ENCODE data around the gene CPEB4.

Gene CPEB4

GRCh38 chr5:173920866-173921555 lies 32.9 kb downstream of the CPEB4 start:
- Histone ChIP-seq H3K4me2 (ENCODE audit: insufficient read depth, low read length, poor library complexity, severe bottlenecking) (no peak overlapping the region), H3K4ac (ENCODE audit: low read length) (no peak overlapping the region), H3K36me3 (replicated peaks in 1 of 2; ENCODE audit: control insufficient read depth in 2 of 2, insufficient read depth in 2 of 2, low read length in 2 of 2) (no peaks in the 10 kb centered on the region), H3K18ac (ENCODE audit: low read length) (peak overlapping the region; percentile 76), H3K4me1 (ENCODE audit: control insufficient read depth in 2 of 2, insufficient read depth in 1 of 2, low read depth in 1 of 2, low read length in 2 of 2) (peaks cover 11 to 16% of the 10 kb centered on the region in 2 donors), H2BK12ac (ENCODE audit: low read length) (no peak overlapping the region), H3K27ac (replicated peaks; ENCODE audit: low read length) (no peak overlapping the region), H2BK5ac (ENCODE audit: low read length) (no peak overlapping the region), H3K27me3 (ENCODE audit: control insufficient read depth in 3 of 3, insufficient read depth in 3 of 3, low read depth in 1 of 3, low read length in 3 of 3) (no peaks in the 10 kb centered on the region), H3K9ac (ENCODE audit: low read depth, low read length, poor library complexity) (no peak overlapping the region), H3K4me3 (ENCODE audit: low read length in 2 of 2) (no peak overlapping the region), H2AFZ (ENCODE audit: low read length) (no peak overlapping the region), H2BK120ac (ENCODE audit: low read depth, low read length) (no peak overlapping the region), H2BK15ac (ENCODE audit: low read length) (no peak overlapping the region), H3K79me1 (ENCODE audit: low read depth, low read length) (no peaks in the 10 kb centered on the region), H4K8ac (ENCODE audit: low read depth, low read length) (no peak overlapping the region), H3K23ac (ENCODE audit: low read depth, low read length, poor library complexity) (no peak overlapping the region), H3K9me3 (replicated peaks in 1 of 2; ENCODE audit: control insufficient read depth in 2 of 2, insufficient read depth in 1 of 2, low read depth in 1 of 2, low read length in 2 of 2) (no peaks in the 10 kb centered on the region), H3K14ac (ENCODE audit: low read length) (no peak overlapping the region), H2AK5ac (ENCODE audit: low read depth, low read length) (no peak overlapping the region), H4K91ac (ENCODE audit: low read depth, low read length, poor library complexity) (no peak overlapping the region)
- no CpG with 5 or more reads among the region's 3 CpGs for whole genome bisulfite sequencing, 2 donors (ENCODE audit: extremely low coverage in 2 of 2, insufficient read length in 2 of 2, insufficient replicate concordance in 1 of 2)
- DNase-seq (ENCODE audit: low spot score): no peak

DNA sequence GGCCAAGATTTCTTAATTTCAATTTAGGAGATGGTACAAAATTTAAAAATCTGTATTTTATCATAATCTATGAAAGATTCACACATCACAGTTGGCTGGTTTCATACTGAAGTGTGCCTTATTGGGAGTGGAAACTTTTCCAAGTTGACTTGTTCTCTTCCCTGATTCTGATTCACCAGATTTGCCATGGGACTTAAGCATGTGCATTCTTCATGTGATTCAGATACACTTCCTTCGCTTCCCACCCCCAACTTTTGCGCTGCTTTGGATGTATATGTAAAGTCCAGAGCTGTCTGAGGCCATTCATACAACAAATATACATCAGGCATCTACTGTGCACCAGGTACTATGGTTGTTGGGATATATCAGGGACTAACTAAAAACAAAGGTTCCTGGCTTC lies 34.4 kb downstream of the CPEB4 start:
- Histone ChIP-seq H3K23ac (ENCODE audit: low read depth, low read length, poor library complexity) (no peak overlapping the region), H2AFZ (ENCODE audit: low read length) (no peak overlapping the region), H2BK12ac (ENCODE audit: low read length) (no peak overlapping the region), H4K8ac (ENCODE audit: low read depth, low read length) (no peak overlapping the region), H2AK5ac (ENCODE audit: low read depth, low read length) (no peak overlapping the region), H3K27me3 (ENCODE audit: control insufficient read depth in 3 of 3, insufficient read depth in 3 of 3, low read depth in 1 of 3, low read length in 3 of 3) (no peaks in the 10 kb centered on the region), H3K14ac (ENCODE audit: low read length) (no peak overlapping the region), H2BK15ac (ENCODE audit: low read length) (no peak overlapping the region), H3K18ac (ENCODE audit: low read length) (no peak overlapping the region), H3K4me3 (ENCODE audit: low read length in 2 of 2) (no peak overlapping the region), H2BK5ac (ENCODE audit: low read length) (no peak overlapping the region), H3K4ac (ENCODE audit: low read length) (no peak overlapping the region), H3K27ac (replicated peaks; ENCODE audit: low read length) (no peak overlapping the region), H3K79me1 (ENCODE audit: low read depth, low read length) (no peaks in the 10 kb centered on the region), H3K9ac (ENCODE audit: low read depth, low read length, poor library complexity) (no peak overlapping the region), H3K4me1 (ENCODE audit: control insufficient read depth in 2 of 2, insufficient read depth in 1 of 2, low read depth in 1 of 2, low read length in 2 of 2) (peaks cover 11 to 16% of the 10 kb centered on the region in 2 donors), H4K91ac (ENCODE audit: low read depth, low read length, poor library complexity) (no peak overlapping the region), H3K9me3 (replicated peaks in 1 of 2; ENCODE audit: control insufficient read depth in 2 of 2, insufficient read depth in 1 of 2, low read depth in 1 of 2, low read length in 2 of 2) (no peaks in the 10 kb centered on the region), H2BK120ac (ENCODE audit: low read depth, low read length) (no peak overlapping the region), H3K4me2 (ENCODE audit: insufficient read depth, low read length, poor library complexity, severe bottlenecking) (no peak overlapping the region), H3K36me3 (replicated peaks in 1 of 2; ENCODE audit: control insufficient read depth in 2 of 2, insufficient read depth in 2 of 2, low read length in 2 of 2) (no peaks in the 10 kb centered on the region)
- WGBS, 2 donors (ENCODE audit: extremely low coverage in 2 of 2, insufficient read length in 2 of 2, insufficient replicate concordance in 1 of 2): no CpG with 5 or more reads among the region's 2 CpGs
- DNase-seq (ENCODE audit: low spot score): no peak

DNA sequence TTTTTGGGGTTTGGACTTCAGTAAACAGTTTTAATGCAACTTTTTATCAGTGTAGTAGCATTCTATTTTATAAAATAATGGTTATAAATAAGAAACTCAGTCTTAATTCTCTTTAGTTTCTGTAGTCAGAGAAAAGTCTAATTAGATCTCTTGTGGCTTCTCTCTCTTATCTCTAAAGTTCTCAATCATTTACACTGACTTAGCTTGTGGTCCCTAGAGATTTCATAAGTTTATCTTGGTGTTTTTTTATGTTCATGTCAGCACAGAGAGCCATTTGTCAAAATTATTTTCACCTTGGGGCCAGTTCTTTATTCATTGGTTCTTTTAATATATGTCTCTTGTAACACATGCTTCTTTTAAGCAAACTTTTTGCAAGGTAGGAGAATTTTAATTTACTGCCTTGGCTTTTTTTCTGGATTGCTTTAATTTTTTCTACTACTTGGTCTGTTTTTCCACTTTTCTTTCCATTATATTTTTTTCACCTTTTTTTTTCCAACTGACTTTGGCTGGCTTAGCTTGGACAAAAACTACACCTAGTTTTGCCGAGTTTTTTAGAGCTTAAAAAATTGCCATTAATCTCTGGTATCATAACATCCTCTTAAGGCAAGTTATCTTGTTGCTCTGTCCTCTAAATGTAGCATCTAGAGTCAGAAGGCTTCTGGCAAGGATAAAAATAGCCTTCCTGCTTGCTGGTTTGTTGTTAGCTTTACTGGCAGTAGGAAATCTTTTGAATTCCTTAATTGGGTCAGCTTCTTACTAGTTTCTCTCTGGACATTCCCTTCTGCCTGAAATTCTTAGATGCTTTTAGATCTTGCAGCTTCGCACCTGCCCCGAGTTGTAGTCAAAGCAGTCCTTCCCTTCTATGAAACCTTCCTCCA lies 35.3 kb downstream of the CPEB4 start:
- DNase-seq (ENCODE audit: low spot score): no peak
- Histone ChIP-seq H3K4me2 (ENCODE audit: insufficient read depth, low read length, poor library complexity, severe bottlenecking) (no peak overlapping the region), H3K9ac (ENCODE audit: low read depth, low read length, poor library complexity) (no peak overlapping the region), H4K8ac (ENCODE audit: low read depth, low read length) (no peak overlapping the region), H2AFZ (ENCODE audit: low read length) (no peak overlapping the region), H2BK15ac (ENCODE audit: low read length) (no peak overlapping the region), H3K23ac (ENCODE audit: low read depth, low read length, poor library complexity) (no peak overlapping the region), H3K36me3 (replicated peaks in 1 of 2; ENCODE audit: control insufficient read depth in 2 of 2, insufficient read depth in 2 of 2, low read length in 2 of 2) (no peaks in the 10 kb centered on the region), H2AK5ac (ENCODE audit: low read depth, low read length) (no peak overlapping the region), H3K27me3 (ENCODE audit: control insufficient read depth in 3 of 3, insufficient read depth in 3 of 3, low read depth in 1 of 3, low read length in 3 of 3) (no peaks in the 10 kb centered on the region), H3K18ac (ENCODE audit: low read length) (no peak overlapping the region), H3K4ac (ENCODE audit: low read length) (no peak overlapping the region), H3K27ac (replicated peaks; ENCODE audit: low read length) (peak overlapping the region; percentile 62), H3K4me3 (ENCODE audit: low read length in 2 of 2) (no peak overlapping the region), H3K9me3 (replicated peaks in 1 of 2; ENCODE audit: control insufficient read depth in 2 of 2, insufficient read depth in 1 of 2, low read depth in 1 of 2, low read length in 2 of 2) (no peaks in the 10 kb centered on the region), H3K4me1 (ENCODE audit: control insufficient read depth in 2 of 2, insufficient read depth in 1 of 2, low read depth in 1 of 2, low read length in 2 of 2) (peaks cover 11 to 16% of the 10 kb centered on the region in 2 donors), H3K79me1 (ENCODE audit: low read depth, low read length) (no peaks in the 10 kb centered on the region), H3K14ac (ENCODE audit: low read length) (no peak overlapping the region), H2BK120ac (ENCODE audit: low read depth, low read length) (no peak overlapping the region), H4K91ac (ENCODE audit: low read depth, low read length, poor library complexity) (no peak overlapping the region), H2BK12ac (ENCODE audit: low read length) (no peak overlapping the region), H2BK5ac (ENCODE audit: low read length) (no peak overlapping the region)
- WGBS, 2 donors (ENCODE audit: extremely low coverage in 2 of 2, insufficient read length in 2 of 2, insufficient replicate concordance in 1 of 2): no CpG with 5 or more reads among the region's 3 CpGs

DNA sequence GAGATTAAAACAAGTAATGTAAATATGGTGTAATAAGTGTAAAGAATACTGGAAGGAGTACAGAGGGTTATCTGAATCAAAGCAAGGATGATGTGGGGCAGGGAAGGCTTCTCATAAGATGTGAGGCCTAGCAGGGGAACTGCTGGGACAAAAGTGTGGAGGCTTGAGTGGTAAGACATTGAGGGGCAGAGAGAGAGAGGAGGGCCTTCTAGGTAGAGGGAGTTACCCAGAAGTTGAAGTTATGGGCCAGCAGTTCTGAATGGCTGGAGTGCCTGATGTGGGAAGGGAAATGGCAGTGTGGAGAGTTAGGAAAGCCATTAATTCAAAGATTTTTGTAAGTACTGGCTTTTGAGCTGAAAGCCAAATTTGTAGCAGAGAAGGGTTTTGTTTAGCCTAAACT lies 36.8 kb downstream of the CPEB4 start:
- Histone ChIP-seq H3K4ac (ENCODE audit: low read length) (no peak overlapping the region), H4K8ac (ENCODE audit: low read depth, low read length) (no peak overlapping the region), H3K14ac (ENCODE audit: low read length) (no peak overlapping the region), H3K4me2 (ENCODE audit: insufficient read depth, low read length, poor library complexity, severe bottlenecking) (no peak overlapping the region), H2BK12ac (ENCODE audit: low read length) (no peak overlapping the region), H2AK5ac (ENCODE audit: low read depth, low read length) (no peak overlapping the region), H4K91ac (ENCODE audit: low read depth, low read length, poor library complexity) (no peak overlapping the region), H3K4me1 (ENCODE audit: control insufficient read depth in 2 of 2, insufficient read depth in 1 of 2, low read depth in 1 of 2, low read length in 2 of 2) (peaks cover 10 to 11% of the 10 kb centered on the region in 2 donors), H2BK120ac (ENCODE audit: low read depth, low read length) (no peak overlapping the region), H3K27ac (replicated peaks; ENCODE audit: low read length) (peak overlapping the region; percentile 16), H3K27me3 (ENCODE audit: control insufficient read depth in 3 of 3, insufficient read depth in 3 of 3, low read depth in 1 of 3, low read length in 3 of 3) (no peaks in the 10 kb centered on the region), H3K36me3 (replicated peaks in 1 of 2; ENCODE audit: control insufficient read depth in 2 of 2, insufficient read depth in 2 of 2, low read length in 2 of 2) (no peaks in the 10 kb centered on the region), H3K23ac (ENCODE audit: low read depth, low read length, poor library complexity) (no peak overlapping the region), H2BK5ac (ENCODE audit: low read length) (no peak overlapping the region), H2BK15ac (ENCODE audit: low read length) (no peak overlapping the region), H3K18ac (ENCODE audit: low read length) (no peak overlapping the region), H3K9me3 (replicated peaks in 1 of 2; ENCODE audit: control insufficient read depth in 2 of 2, insufficient read depth in 1 of 2, low read depth in 1 of 2, low read length in 2 of 2) (no peaks in the 10 kb centered on the region), H3K79me1 (ENCODE audit: low read depth, low read length) (no peaks in the 10 kb centered on the region), H3K9ac (ENCODE audit: low read depth, low read length, poor library complexity) (no peak overlapping the region), H2AFZ (ENCODE audit: low read length) (no peak overlapping the region), H3K4me3 (ENCODE audit: low read length in 2 of 2) (no peak overlapping the region)
- no peak for DNase-seq (ENCODE audit: low spot score)
